Mesenchymal stem cell (in vitro differentiated cells and primary cell): ENCODE measurements around the gene PRIM2.
A peak's percentile ranks its signal among the peaks of the same experiment; 100 is the strongest.
"Not testable (repeated sequence)": the region's sequence is repeated elsewhere in the genome, so short reads cannot be mapped to it uniquely, and the experiment has no call there.

Experiments
- DNase-seq: peaks from one replicate; pipeline ENCODE4 v3.0.0-alpha.2; 2013
- H2AFZ ChIP-seq: one replicate; pipeline ENCODE4 v1.6.1; 2013; ENCODE audit warnings: low read depth, mild to moderate bottlenecking, control low read depth, inconsistent platforms, low read length, moderate library complexity
- H2AK5ac ChIP-seq: 2 replicates; pipeline ENCODE4 v1.6.1; 2013; ENCODE audit warnings: low read length, moderate library complexity, mild to moderate bottlenecking, inconsistent platforms; ENCODE audit not compliant: severe bottlenecking
- H2BK120ac ChIP-seq: one replicate; pipeline ENCODE4 v1.6.1; 2013; ENCODE audit warnings: low read depth, mild to moderate bottlenecking, inconsistent platforms, low read length, moderate library complexity
- H2BK12ac ChIP-seq, 2 experiments: one replicate each; pipeline ENCODE4 v1.6.1; 2013; ENCODE audit warnings: inconsistent platforms in 2 of 2, low read length in 2 of 2, mild to moderate bottlenecking in 2 of 2, moderate library complexity in 2 of 2, control low read depth in 1 of 2
- H2BK15ac ChIP-seq: one replicate; pipeline ENCODE4 v1.6.1; 2013; ENCODE audit warnings: mild to moderate bottlenecking, low read depth, inconsistent platforms; ENCODE audit not compliant: poor library complexity, severe bottlenecking
- H2BK5ac ChIP-seq: 2 replicates; pipeline ENCODE4 v1.6.1; 2013; ENCODE audit warnings: low read depth, mild to moderate bottlenecking, low read length, control low read depth, inconsistent platforms; ENCODE audit not compliant: poor library complexity, severe bottlenecking
- H3K14ac ChIP-seq, 2 experiments: one replicate each; pipeline ENCODE4 v1.6.1; 2013; ENCODE audit warnings: inconsistent platforms in 2 of 2, low read length in 2 of 2, control low read depth in 1 of 2, mild to moderate bottlenecking in 1 of 2, moderate library complexity in 1 of 2
- H3K18ac ChIP-seq, 2 experiments: one replicate each; pipeline ENCODE4 v1.6.1; 2013; ENCODE audit warnings: inconsistent platforms in 2 of 2, low read length in 2 of 2, control low read depth in 1 of 2, low read depth in 1 of 2, mild to moderate bottlenecking in 1 of 2
- H3K23ac ChIP-seq, 2 experiments: one replicate each; pipeline ENCODE4 v1.6.1; 2013; ENCODE audit warnings: inconsistent platforms in 2 of 2, low read length in 2 of 2, mild to moderate bottlenecking in 2 of 2, moderate library complexity in 2 of 2, control low read depth in 1 of 2
- H3K27ac ChIP-seq: 2 replicates; pipeline ENCODE4 v1.5.1; 2013; ENCODE audit warnings: mild to moderate bottlenecking, moderate library complexity, low read length, control low read depth, inconsistent platforms; ENCODE audit not compliant: poor library complexity, severe bottlenecking
- H3K27me3 ChIP-seq, 2 experiments: 2 replicates each; pipeline versions ENCODE4 v1.6.1 to v1.7.0; 2013; ENCODE audit warnings: low read length in 2 of 2, mild to moderate bottlenecking in 2 of 2, moderate library complexity in 2 of 2, control low read depth in 1 of 2, inconsistent platforms in 1 of 2; ENCODE audit not compliant: control insufficient read depth in 1 of 2, insufficient read depth in 1 of 2
- H3K36me3 ChIP-seq, 2 experiments: 2 replicates each; pipeline versions ENCODE4 v1.6.1 to v1.7.0; 2013; ENCODE audit warnings: low read length in 2 of 2, control low read depth in 1 of 2, inconsistent platforms in 1 of 2, low read depth in 1 of 2, mild to moderate bottlenecking in 1 of 2; ENCODE audit not compliant: insufficient read depth in 2 of 2, control insufficient read depth in 1 of 2
- H3K4ac ChIP-seq, 2 experiments: one replicate each; pipeline ENCODE4 v1.6.1; 2013; ENCODE audit warnings: inconsistent platforms in 2 of 2, low read length in 2 of 2, mild to moderate bottlenecking in 2 of 2, moderate library complexity in 2 of 2, control low read depth in 1 of 2, low read depth in 1 of 2
- H3K4me1 ChIP-seq: 2 replicates; pipeline ENCODE4 v1.6.1; 2013; ENCODE audit warnings: low read depth, low read length, control low read depth; ENCODE audit not compliant: control insufficient read depth, insufficient read depth
- H3K4me2 ChIP-seq: 2 replicates; pipeline ENCODE4 v1.6.1; 2013; ENCODE audit warnings: low read length, mild to moderate bottlenecking, inconsistent platforms; ENCODE audit not compliant: poor library complexity, severe bottlenecking
- H3K4me3 ChIP-seq, 2 experiments: 2 replicates each; pipeline versions ENCODE4 v1.5.1 to v1.7.0; 2013; ENCODE audit warnings: low read length in 2 of 2, mild to moderate bottlenecking in 2 of 2, control low read depth in 1 of 2, low read depth in 1 of 2; ENCODE audit not compliant: insufficient read depth in 1 of 2
- H3K79me1 ChIP-seq: replicated peaks from 2 replicates; pipeline ENCODE4 v1.6.1; 2013; ENCODE audit warnings: mild to moderate bottlenecking, control low read depth, low read length, inconsistent platforms; ENCODE audit not compliant: poor library complexity, severe bottlenecking
- H3K9ac ChIP-seq: 2 replicates; pipeline ENCODE4 v1.7.0; 2013; ENCODE audit warnings: mild to moderate bottlenecking, low read length, moderate library complexity
- H3K9me3 ChIP-seq: 2 replicates; pipeline ENCODE4 v1.7.0; 2013; ENCODE audit warnings: mild to moderate bottlenecking, low read length; ENCODE audit not compliant: control insufficient read depth
- H4K8ac ChIP-seq: one replicate; pipeline ENCODE4 v1.6.1; 2013; ENCODE audit warnings: inconsistent platforms, mild to moderate bottlenecking, low read length, moderate library complexity
- H4K91ac ChIP-seq: one replicate; pipeline ENCODE4 v1.6.1; 2013; ENCODE audit warnings: mild to moderate bottlenecking, low read length, inconsistent platforms
- WGBS: methylation state at CpG from one replicate; pipeline ENCODE4 v1.1.7; 2013; ENCODE audit warnings: mixed read lengths; 5-methylcytosine and 5-hydroxymethylcytosine counted together

Gene PRIM2

DNA sequence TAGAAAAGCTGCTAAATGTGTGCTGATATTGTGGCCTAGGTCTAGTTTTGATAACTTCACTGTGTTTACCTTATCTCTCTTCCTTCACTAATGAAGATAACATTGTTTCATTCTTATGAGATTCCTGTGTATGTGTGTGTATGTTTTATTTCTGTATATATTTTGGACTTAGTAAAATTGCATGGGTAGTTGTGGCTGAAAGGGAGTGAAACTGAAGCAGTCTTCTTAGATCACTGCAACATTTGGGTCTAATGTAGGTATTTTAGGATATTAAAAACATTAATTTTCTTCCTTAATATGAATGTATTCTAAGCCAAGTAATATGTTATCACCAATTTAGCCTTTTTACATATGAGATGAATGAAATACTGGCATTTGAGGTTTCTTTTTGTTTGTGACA lies 114.3 kb downstream of the PRIM2 start:
- H2BK12ac ChIP-seq, H4K8ac ChIP-seq, H3K4me1 ChIP-seq, H3K14ac ChIP-seq, H2BK15ac ChIP-seq, H2AK5ac ChIP-seq, H3K27me3 ChIP-seq, H3K79me1 ChIP-seq, H4K91ac ChIP-seq, H3K27ac ChIP-seq, H3K4ac ChIP-seq, H2AFZ ChIP-seq, H3K36me3 ChIP-seq, H2BK5ac ChIP-seq, H3K9me3 ChIP-seq, H2BK120ac ChIP-seq, H3K4me2 ChIP-seq, H3K4me3 ChIP-seq, H3K18ac ChIP-seq, H3K23ac ChIP-seq: not testable (repeated sequence)
- H3K9ac ChIP-seq: peak overlapping the region; percentile 24
- peak; percentile 7 for DNase-seq

DNA sequence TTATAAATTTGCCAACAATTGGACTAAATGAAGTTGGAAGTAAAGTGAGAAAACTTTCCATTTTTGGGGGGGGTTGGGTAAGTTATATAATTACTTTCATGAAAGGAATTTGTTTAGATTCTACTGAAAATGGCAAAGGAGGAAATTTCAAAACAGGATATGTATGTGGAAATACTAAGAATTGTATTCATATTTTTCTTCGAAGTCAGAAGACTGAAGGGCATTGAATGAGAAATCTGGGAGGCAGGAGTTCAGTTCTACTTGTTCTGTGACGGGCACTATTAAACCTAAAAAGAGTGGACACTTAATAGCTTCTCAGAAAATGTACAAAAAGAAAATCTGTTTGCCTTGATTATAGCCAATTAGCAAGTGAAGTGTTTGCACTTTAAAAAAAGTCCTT lies 114.7 kb downstream of the PRIM2 start:
- 8% methylated on average over 1 of the region's 2 CpGs for WGBS
- Histone ChIP-seq H3K9me3 (no peaks in the 10 kb centered on the region), H2BK12ac (no peak overlapping the region), H3K4me2 (no peak overlapping the region), H3K4ac (no peak overlapping the region), H3K18ac (no peak overlapping the region), H2BK15ac (no peak overlapping the region), H3K79me1 (peaks cover 2% of the 10 kb centered on the region), H3K27me3 (no peaks in the 10 kb centered on the region), H2BK120ac (no peak overlapping the region), H4K91ac (no peak overlapping the region), H3K36me3 (no peaks in the 10 kb centered on the region), H3K4me1 (no peaks in the 10 kb centered on the region), H3K23ac (no peak overlapping the region), H3K14ac (no peak overlapping the region), H3K9ac (peak overlapping the region; percentile 63), H2AK5ac (no peak overlapping the region), H3K4me3 (no peak overlapping the region), H3K27ac (no peak overlapping the region), H4K8ac (no peak overlapping the region), H2AFZ (no peak overlapping the region), H2BK5ac (no peak overlapping the region)
- peak; percentile 34 for DNase-seq

DNA sequence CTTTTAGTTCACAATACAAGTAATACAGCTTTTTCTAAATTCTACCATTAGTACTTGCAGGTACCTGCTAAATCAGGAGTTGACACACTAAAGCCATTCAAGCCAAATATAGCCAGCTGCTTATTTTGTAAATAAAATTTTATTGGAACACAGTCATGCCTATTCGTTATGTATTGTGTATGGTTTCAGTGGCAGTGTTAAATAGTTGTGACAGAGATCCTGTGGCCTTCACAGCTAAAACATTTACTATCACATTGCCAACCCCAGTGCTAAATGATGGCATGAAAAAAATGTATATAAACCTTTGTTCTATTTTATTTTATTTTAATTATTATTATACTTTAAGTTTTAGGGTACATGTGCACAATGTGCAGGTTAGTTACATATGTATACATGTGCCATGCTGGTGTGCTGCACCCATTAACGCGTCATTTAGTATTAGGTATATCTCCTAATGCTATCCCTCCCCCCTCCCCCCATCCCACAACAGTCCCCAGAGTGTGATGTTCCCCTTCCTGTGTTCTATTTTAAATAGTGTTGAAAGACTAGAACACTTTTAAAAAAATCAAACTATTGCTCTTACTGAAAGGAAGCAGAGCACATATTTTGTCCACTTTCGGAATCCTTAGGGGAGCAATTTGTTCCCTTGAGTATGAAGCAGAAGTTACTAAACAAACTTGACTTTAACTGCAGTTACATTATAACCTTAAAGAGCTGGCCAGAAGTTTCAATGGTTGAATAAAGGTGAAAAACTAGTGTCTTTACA lies 115.7 kb downstream of the PRIM2 start:
- no CpG with 5 or more reads among the region's 4 CpGs for WGBS
- Histone ChIP-seq H3K27me3 (no peaks in the 10 kb centered on the region), H3K4me3 (no peak overlapping the region), H3K36me3 (no peaks in the 10 kb centered on the region), H2AFZ (no peak overlapping the region), H2BK12ac (no peak overlapping the region), H3K23ac (no peak overlapping the region), H3K9me3 (no peaks in the 10 kb centered on the region), H3K4ac (no peak overlapping the region), H3K18ac (no peak overlapping the region), H3K4me2 (no peak overlapping the region), H3K14ac (no peak overlapping the region), H3K27ac (no peak overlapping the region), H2BK5ac (no peak overlapping the region), H2BK120ac (no peak overlapping the region), H4K8ac (no peak overlapping the region), H3K79me1 (peaks cover 2% of the 10 kb centered on the region), H2BK15ac (no peak overlapping the region), H4K91ac (no peak overlapping the region), H3K4me1 (no peaks in the 10 kb centered on the region), H3K9ac (peak overlapping the region; percentile 63), H2AK5ac (no peak overlapping the region)
- peak; percentile 36 for DNase-seq

DNA sequence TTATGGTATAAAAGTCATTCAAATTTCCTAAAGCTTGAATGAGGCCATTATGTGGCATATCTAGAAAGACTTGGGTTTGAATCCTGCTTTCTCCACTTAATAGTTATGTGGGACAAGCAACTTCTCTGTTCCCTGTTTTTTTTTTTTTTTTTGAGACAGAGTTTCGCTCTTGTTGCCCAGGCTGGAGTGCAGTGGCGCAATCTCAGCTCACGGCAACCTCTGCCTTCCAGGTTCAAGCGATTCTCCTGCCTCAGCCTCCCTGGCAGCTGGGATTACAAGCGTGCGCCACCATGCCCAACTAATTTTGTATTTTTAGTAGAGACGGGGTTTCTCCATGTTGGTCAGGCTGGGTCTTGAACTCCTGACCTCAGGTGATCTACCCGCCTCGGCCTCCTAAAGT lies 116.4 kb downstream of the PRIM2 start:
- not testable (repeated sequence) for H3K14ac ChIP-seq, H3K27ac ChIP-seq, H3K4me1 ChIP-seq, H4K91ac ChIP-seq, H2AK5ac ChIP-seq, H3K9me3 ChIP-seq, H3K4ac ChIP-seq, H4K8ac ChIP-seq, H3K4me3 ChIP-seq, H3K79me1 ChIP-seq, H3K23ac ChIP-seq, DNase-seq, H2BK120ac ChIP-seq, H2BK15ac ChIP-seq, H2BK12ac ChIP-seq, H3K4me2 ChIP-seq, H2BK5ac ChIP-seq, H3K36me3 ChIP-seq, H3K27me3 ChIP-seq, H2AFZ ChIP-seq
- over 99% methylated on average over 9 of the region's 9 CpGs for WGBS
- peak overlapping the region in 1 of 2 experiments; percentile 21 for H3K18ac ChIP-seq
- peak overlapping the region; percentile 16 for H3K9ac ChIP-seq
